GM21737 (cell line): Measurements from ENCODE around the gene TFAP2E.
A peak's percentile ranks its signal among the peaks of the same experiment; 100 is the strongest.

ENCODE experiments used
- ATAC-seq: cut with Tn5 transposase; IDR thresholded peaks from one replicate; pipeline ENCODE4 v1.9.1; 2021; ENCODE audit warnings: mild to moderate bottlenecking, moderate library complexity; ENCODE audit not compliant: unreplicated experiment

TFAP2E gene

GRCh38 chr1:35573198-35574124 lies at the start of gene TFAP2E:
TSS of gene TFAP2E (plus strand) at chr1:35573314. CDS start at chr1:35573578, 264 bp downstream.
- no peak for ATAC-seq

GRCh38 chr1:35524106-35524505 lies 49.0 kb upstream of the TFAP2E start:
- no peak for ATAC-seq

- ATAC-seq = no peak
These were observed 42.9 kb upstream of the TFAP2E start for GRCh38 chr1:35530168-35530567.

GRCh38 chr1:35530946-35531345 lies 42.2 kb upstream of the TFAP2E start:
- ATAC-seq = no peak

GRCh38 chr1:35531368-35531767 lies 41.7 kb upstream of the TFAP2E start:
- ATAC-seq = no peak

GRCh38 chr1:35532497-35533223 lies 40.5 kb upstream of the TFAP2E start:
- no peak for ATAC-seq

- ATAC-seq = no peak
These were observed 39.5 kb upstream of the TFAP2E start for GRCh38 chr1:35533586-35533985.

- ATAC-seq = no peak
These were observed 37.9 kb upstream of the TFAP2E start for GRCh38 chr1:35535243-35535642.

- ATAC-seq = no peak
These were observed 36.5 kb upstream of the TFAP2E start for GRCh38 chr1:35536556-35537162.

GRCh38 chr1:35537806-35538205 lies 35.3 kb upstream of the TFAP2E start:
- no peak for ATAC-seq

- peak; percentile 44 for ATAC-seq
These were observed 33.9 kb upstream of the TFAP2E start for GRCh38 chr1:35539073-35539823.

GRCh38 chr1:35539824-35540261 lies 33.3 kb upstream of the TFAP2E start:
- ATAC-seq = peak; percentile 25

GRCh38 chr1:35544976-35545375 lies 28.1 kb upstream of the TFAP2E start:
- ATAC-seq = no peak

- ATAC-seq = no peak
These were observed 26.5 kb upstream of the TFAP2E start for GRCh38 chr1:35546614-35547013.

GRCh38 chr1:35553851-35554250 lies 19.3 kb upstream of the TFAP2E start:
- no peak for ATAC-seq

GRCh38 chr1:35554266-35555211 lies 18.6 kb upstream of the TFAP2E start:
- no peak for ATAC-seq

GRCh38 chr1:35555212-35555584 lies 17.9 kb upstream of the TFAP2E start:
- no peak for ATAC-seq

- no peak for ATAC-seq
These were observed 17.3 kb upstream of the TFAP2E start for GRCh38 chr1:35555601-35556477.
